ENCODE measurements around the gene SLC35A5. TPM values are rescaled to one million over a fixed set of nuclear protein-coding genes. Genes with fewer than 3 reads are reported as not detected.

The SLC35A5 gene
- total RNA-seq, 1 donor from 2014 or later = 31.6 TPM

- Mint-ChIP-seq H3K4me1 (ENCODE audit: unreplicated experiment) (peaks cover 11% of the 10 kb centered on the region), H3K4me3 (no peak overlapping the region), H3K27me3 (no peaks in the 10 kb centered on the region), H3K9me3 (no peaks in the 10 kb centered on the region), H3K27ac (no peak overlapping the region), H3K36me3 (peaks cover 12% of the 10 kb centered on the region)
- DNase-seq (ENCODE audit: extremely low spot score, unreplicated experiment) = no peak
- TF ChIP-seq CTCF (conservative IDR thresholded peaks at IDR 0.05) = no peak
Observed at GRCh38 chr3:112564940-112565305, 3.1 kb downstream of the SLC35A5 start.

DNA sequence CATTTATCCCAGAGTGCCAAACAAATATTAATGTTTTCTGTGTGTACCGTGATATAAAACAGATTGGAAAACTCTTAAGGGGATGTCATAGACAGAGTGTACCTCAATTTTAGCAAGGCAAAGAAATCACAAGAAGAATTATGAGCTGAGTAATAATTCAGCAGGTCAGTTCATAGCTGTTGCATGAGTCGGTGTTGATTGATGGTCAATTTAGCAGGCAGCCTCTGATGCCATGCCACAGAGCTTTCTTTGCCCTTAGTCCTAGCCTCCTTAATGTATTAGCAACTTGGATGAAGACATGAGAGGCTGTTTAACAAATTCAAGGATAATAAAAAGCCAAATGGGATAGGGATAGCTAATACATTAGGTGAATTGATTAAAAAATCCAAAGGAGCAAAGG is 6.8 kb downstream of the SLC35A5 start:
- DNase-seq (ENCODE audit: extremely low spot score, unreplicated experiment) = no peak
- H3K4me3 Mint-ChIP-seq = no peak overlapping the region
- no peak for TF ChIP-seq CTCF (conservative IDR thresholded peaks at IDR 0.05)
- H3K36me3 Mint-ChIP-seq = peaks cover 22% of the 10 kb centered on the region
- peaks cover 3% of the 10 kb centered on the region for H3K4me1 Mint-ChIP-seq (ENCODE audit: unreplicated experiment)
- no peak overlapping the region for H3K27ac Mint-ChIP-seq
- no peaks in the 10 kb centered on the region for H3K9me3 Mint-ChIP-seq
- H3K27me3 Mint-ChIP-seq = no peaks in the 10 kb centered on the region

- DNase-seq (ENCODE audit: extremely low spot score, unreplicated experiment) = no peak
- TF ChIP-seq CTCF (conservative IDR thresholded peaks at IDR 0.05) = no peak
- Mint-ChIP-seq H3K27me3 (no peaks in the 10 kb centered on the region), H3K4me1 (ENCODE audit: unreplicated experiment) (peaks cover 3% of the 10 kb centered on the region), H3K9me3 (no peaks in the 10 kb centered on the region), H3K4me3 (no peak overlapping the region), H3K36me3 (peaks cover 22% of the 10 kb centered on the region), H3K27ac (no peak overlapping the region)
Observed at GRCh38 chr3:112569265-112569664, 7.4 kb downstream of the SLC35A5 start.

DNA sequence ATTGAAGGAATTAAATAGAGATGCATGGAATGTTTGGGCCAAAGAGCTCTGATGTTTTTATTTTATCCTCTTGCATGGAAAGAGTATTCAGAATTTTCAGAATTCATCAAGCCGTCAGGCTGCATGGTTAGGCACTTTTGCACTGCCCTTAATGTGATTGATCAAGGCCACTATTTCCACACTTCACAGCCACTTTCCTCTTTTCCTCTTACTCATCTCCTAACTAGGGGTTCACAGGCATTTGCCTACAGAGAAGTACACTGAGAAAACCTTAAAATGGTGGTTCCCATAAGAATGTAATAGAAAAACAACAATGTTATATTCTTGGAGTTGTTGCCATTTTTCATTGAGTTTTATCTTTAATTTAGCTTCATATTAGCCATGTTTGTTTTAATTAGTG is 10.9 kb downstream of the SLC35A5 start:
- no peak overlapping the region for H3K4me3 Mint-ChIP-seq
- H3K4me1 Mint-ChIP-seq (ENCODE audit: unreplicated experiment) = peaks cover 3% of the 10 kb centered on the region
- no peak for TF ChIP-seq CTCF (conservative IDR thresholded peaks at IDR 0.05)
- DNase-seq (ENCODE audit: extremely low spot score, unreplicated experiment) = no peak
- no peak overlapping the region for H3K27ac Mint-ChIP-seq
- no peaks in the 10 kb centered on the region for H3K27me3 Mint-ChIP-seq
- H3K36me3 Mint-ChIP-seq = peaks cover 16% of the 10 kb centered on the region
- no peaks in the 10 kb centered on the region for H3K9me3 Mint-ChIP-seq

GRCh38 chr3:112579232-112579631 is 17.4 kb downstream of the SLC35A5 start:
- DNase-seq (ENCODE audit: extremely low spot score, unreplicated experiment) = no peak
- Mint-ChIP-seq H3K9me3 (no peaks in the 10 kb centered on the region), H3K27ac (no peak overlapping the region), H3K4me3 (no peak overlapping the region), H3K4me1 (ENCODE audit: unreplicated experiment) (peaks cover 4% of the 10 kb centered on the region), H3K36me3 (peaks cover 10% of the 10 kb centered on the region), H3K27me3 (no peaks in the 10 kb centered on the region)
- TF ChIP-seq CTCF (conservative IDR thresholded peaks at IDR 0.05) = no peak

DNA sequence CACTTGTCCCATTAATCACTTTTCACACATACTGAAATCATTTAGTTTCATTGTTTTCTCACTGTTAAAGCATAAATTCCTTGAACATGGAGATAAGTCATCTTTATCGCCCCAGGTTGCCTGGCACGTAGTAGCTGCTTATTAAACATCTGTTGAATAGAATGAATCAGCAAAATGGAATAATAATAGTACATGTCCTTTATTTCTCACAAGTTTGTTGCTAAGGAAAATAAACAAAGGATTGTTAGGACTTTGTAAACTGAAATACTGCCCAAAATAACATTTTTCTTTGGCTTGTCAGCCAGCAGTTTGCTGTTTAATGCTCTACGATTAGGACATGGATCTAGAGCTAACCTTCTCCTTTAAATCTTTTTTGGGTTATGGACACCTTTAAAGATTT is 17.9 kb downstream of the SLC35A5 start:
- Mint-ChIP-seq H3K4me3 (no peak overlapping the region), H3K9me3 (no peaks in the 10 kb centered on the region), H3K27me3 (no peaks in the 10 kb centered on the region), H3K4me1 (ENCODE audit: unreplicated experiment) (peaks cover 4% of the 10 kb centered on the region), H3K27ac (no peak overlapping the region), H3K36me3 (peaks cover 10% of the 10 kb centered on the region)
- DNase-seq (ENCODE audit: extremely low spot score, unreplicated experiment) = no peak
- TF ChIP-seq CTCF (conservative IDR thresholded peaks at IDR 0.05) = no peak
